NT2/D1 (cell line): ENCODE data around the gene TPCN2.

ENCODE experiments used
- DNase-seq: peaks from one replicate; pipeline ENCODE4 v3.0.0-alpha.2; 2011; ENCODE audit warnings: low read depth, low spot score
- H3K27me3 ChIP-seq: 2 replicates; pipeline ENCODE4 v1.6.0; 2011; ENCODE audit warnings: mild to moderate bottlenecking; ENCODE audit not compliant: insufficient read length, insufficient read depth
- H3K36me3 ChIP-seq: 2 replicates; pipeline ENCODE4 v1.6.1; 2011; ENCODE audit warnings: mild to moderate bottlenecking, low read length, mixed read lengths; ENCODE audit not compliant: insufficient read depth, insufficient read length
- H3K4me1 ChIP-seq: 2 replicates; pipeline ENCODE4 v1.5.1; 2011; ENCODE audit not compliant: insufficient read depth, insufficient read length
- H3K4me3 ChIP-seq: 2 replicates; pipeline ENCODE4 v1.5.1; 2011; ENCODE audit warnings: low read depth; ENCODE audit not compliant: insufficient read length
- H3K9ac ChIP-seq: 2 replicates; pipeline ENCODE4 v1.6.0; 2011; ENCODE audit warnings: low read depth; ENCODE audit not compliant: insufficient read length
- H3K9me3 ChIP-seq: 2 replicates; pipeline ENCODE4 v1.5.1; 2011; ENCODE audit warnings: mild to moderate bottlenecking, low read length; ENCODE audit not compliant: insufficient read depth
- SUZ12 ChIP-seq: IDR thresholded peaks from 2 replicates; pipeline ENCODE4 v1.6.1; 2011; ENCODE audit not compliant: insufficient read length, insufficient read depth; ENCODE audit errors: extremely low read depth
- YY1 ChIP-seq: IDR thresholded peaks from 2 replicates; pipeline ENCODE4 v1.6.1; 2011; ENCODE audit not compliant: insufficient read length, insufficient read depth
- ZNF274 ChIP-seq: IDR thresholded peaks from 2 replicates; pipeline ENCODE4 v1.6.1; 2011; ENCODE audit warnings: mild to moderate bottlenecking, low read depth, low read length

The TPCN2 gene

GRCh38 chr11:69180726-69181125, 132.0 kb downstream of the TPCN2 start:
- Histone ChIP-seq H3K9me3 (no peaks in the 10 kb centered on the region), H3K36me3 (no peaks in the 10 kb centered on the region), H3K4me3 (no peak overlapping the region), H3K4me1 (no peaks in the 10 kb centered on the region), H3K9ac (no peak overlapping the region), H3K27me3 (peaks cover 5% of the 10 kb centered on the region)
- TF ChIP-seq SUZ12 (no peak), ZNF274 (no peak), YY1 (no peak)
- no peak for DNase-seq

- peaks cover 5% of the 10 kb centered on the region for H3K27me3 ChIP-seq
- H3K9me3 ChIP-seq = no peaks in the 10 kb centered on the region
- H3K9ac ChIP-seq = no peak overlapping the region
- H3K4me3 ChIP-seq = no peak overlapping the region
- TF ChIP-seq YY1 = no peak
- no peak for TF ChIP-seq SUZ12
- no peak for TF ChIP-seq ZNF274
- no peak for DNase-seq
- H3K36me3 ChIP-seq = no peaks in the 10 kb centered on the region
- no peaks in the 10 kb centered on the region for H3K4me1 ChIP-seq
These were observed 134.9 kb downstream of the TPCN2 start for GRCh38 chr11:69183613-69184012.
